HK-2 (cell line): Measurements from ENCODE around the gene RPL3.

Source experiments
- DNase-seq: peaks from one replicate; pipeline ENCODE4 v3.0.0-alpha.2; 2018; ENCODE audit not compliant: unreplicated experiment

Gene RPL3

DNA sequence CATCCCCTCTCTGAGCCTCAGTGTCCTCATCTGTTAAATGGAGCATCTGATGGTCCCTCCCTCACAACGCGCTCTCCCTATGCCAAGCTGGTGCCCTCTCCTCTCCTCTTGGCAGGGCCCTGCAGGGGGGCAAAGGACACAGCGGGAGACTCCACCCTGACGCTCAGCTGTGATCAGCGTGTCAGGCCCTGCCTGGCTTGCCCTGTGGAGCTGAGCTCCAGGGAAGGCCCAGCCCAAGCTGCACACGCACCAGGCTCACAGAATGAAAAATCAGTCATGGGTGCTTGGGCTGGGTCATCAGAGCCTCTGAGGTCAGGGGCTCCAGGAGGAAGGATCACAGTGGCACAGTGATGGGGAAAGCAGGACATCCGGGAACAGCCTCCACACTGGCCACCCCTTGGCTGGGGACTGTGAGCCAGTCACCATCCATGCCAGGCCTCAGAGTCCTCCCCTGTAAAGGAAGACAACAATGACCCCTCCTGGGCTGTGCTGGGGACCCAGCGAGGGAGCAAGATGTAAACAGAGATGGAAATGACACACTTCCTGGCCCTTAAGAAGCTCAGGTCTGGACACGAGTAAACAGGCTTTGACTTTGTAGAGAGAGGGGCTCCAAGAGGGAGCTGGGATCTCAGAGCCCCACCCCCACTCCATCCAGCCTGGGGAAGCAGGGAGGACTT, 36.6 kb downstream of the RPL3 start:
- peak; percentile 67 for DNase-seq

GRCh38 chr22:39281126-39281525, 38.3 kb downstream of the RPL3 start:
- DNase-seq: no peak

- no peak for DNase-seq
Observed at GRCh38 chr22:39280250-39280649, 39.2 kb downstream of the RPL3 start.

GRCh38 chr22:39279170-39279850, 40.1 kb downstream of the RPL3 start:
- DNase-seq: no peak

DNA sequence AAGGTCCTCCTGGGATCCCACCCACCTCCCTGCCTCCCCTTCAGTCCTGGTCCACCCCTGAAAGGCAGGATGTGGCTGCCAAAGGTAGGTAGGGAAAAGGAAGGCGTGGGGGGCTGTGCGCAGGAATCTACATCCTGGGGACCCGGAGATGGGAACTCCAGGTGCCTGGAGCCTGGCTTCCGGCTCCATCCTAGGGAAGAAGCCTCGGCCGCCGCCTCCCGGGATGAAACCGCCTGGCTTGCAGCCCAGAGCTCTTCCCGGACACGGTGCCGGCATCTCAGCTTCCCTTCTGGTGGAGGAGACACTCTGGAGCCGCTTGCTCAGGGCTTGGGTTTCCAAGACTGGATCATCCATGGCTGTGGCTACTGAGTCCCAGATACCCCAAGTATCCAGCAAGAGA, 41.4 kb downstream of the RPL3 start:
- no peak for DNase-seq

DNA sequence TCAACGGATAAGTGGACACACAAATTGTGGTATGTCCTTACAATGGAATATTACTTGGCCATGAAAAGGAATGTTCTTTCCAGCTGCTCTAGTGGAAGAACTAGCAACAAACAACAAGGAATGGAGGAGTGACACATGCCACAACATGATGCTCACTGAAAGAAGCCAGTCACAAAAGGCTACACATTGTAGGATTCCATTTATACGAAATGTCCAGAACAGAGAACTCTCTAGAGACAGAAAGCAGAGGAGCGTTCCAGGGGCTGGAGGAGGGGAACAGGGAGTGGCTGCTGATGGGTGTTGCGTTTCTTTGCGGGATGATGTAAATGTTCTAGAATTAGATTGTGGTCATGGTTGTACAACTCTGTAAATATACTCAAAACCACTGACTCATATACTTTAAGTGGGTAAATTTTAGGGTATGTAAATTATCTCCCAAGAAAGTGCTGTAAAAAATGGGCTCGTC, 42.2 kb downstream of the RPL3 start:
- DNase-seq: no peak

DNA sequence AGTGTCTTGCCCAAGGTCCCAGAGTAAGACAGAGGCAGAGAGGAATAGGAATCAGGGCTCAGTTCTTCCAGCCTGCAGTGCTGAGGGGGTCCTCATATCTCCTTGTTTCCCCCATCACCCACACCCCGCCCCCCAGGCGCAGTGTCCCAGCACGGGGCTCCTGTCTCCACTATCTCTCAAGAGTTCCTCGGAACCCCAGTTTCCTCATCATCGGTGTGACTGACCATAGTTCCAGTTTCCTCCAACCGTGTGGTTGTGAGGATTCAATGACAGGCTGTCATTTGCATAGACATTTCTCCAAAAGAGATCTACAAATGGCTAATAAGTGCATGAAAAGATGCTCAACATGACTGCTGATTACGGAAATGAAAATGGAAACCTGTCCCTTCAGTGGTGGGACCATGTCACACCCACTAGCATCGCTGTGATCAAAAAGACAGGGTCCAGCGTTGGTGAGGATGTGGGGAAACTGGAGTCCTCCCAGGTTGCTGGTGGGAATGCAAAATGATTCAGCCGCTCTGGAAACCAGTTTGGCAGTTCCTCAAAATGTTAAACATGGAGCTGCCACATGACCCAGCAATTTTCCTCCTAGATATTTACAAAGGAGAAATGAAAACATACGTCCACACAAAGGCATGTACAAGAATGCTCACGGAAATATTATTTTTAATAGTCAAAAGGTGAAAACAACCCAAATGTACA, 42.8 kb downstream of the RPL3 start:
- no peak for DNase-seq

- no peak for DNase-seq
Observed at GRCh38 chr22:39275814-39276439, 43.5 kb downstream of the RPL3 start.

DNA sequence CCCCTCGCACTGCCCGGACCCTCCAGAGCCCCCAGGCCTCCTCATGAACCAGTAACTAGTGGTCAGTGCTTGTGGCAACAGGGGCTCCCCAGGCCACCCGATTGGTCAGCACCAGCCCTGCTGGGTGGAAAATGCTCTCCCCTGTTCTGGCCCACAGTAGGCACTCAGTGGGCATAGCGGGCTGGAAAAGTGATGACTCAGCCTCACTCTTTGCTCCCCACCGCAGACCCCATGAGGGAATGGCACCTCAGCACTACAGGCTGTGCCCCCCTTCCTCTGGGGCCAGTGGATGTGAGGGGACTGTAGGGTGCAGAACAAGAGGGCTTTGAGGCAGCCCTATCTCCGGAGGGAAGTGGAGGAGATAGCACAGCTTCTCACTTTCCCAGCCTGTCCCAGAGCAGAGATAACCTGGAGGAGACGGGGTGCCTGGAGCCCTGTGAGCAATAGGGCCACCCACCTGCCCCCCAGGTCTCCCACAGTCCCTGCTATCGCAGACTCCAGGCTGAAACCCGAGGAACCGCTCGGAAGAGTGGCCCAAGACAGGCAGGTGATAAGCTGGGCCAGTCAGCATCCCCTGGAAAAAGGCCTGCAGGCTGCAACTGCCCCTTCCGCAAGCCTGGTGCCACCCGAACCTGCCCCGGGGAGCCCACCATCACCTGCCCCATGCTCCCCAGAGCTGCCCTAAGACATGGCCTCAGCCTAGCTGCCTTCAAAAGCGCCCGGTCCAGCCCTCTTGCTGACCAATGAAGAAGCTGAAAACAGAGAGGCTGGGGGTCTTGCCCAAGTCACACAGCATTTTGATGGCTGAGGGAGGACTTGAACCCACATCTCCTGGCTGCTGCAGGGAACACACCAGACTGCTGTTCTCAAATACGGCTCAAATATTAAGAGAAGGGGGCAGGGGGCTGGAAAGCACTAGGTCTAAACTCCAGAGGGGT, 45.2 kb downstream of the RPL3 start:
- no peak for DNase-seq

DNA sequence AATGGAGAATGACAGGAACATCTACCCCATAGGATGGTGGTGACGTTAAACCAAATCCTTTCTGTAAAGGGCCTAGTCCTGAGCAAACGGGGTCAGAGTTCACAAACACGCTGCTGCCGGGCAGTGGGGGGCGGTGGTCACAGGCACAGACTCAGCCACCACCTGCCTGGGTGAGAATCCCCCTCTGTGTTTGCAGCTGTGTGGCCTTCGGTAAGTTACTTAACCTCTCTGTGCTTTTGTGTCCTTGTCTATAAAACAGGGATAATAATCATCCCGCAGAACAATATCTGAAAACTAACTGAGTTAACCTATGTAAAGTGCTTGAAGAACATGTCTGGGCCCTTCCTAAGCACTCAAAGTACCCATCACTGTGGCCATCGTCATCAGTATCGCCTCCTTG, 48.6 kb downstream of the RPL3 start:
- DNase-seq: no peak

- DNase-seq: no peak
Observed at GRCh38 chr22:39270280-39270679, 49.1 kb downstream of the RPL3 start.

- no peak for DNase-seq
Observed at GRCh38 chr22:39269095-39269790, 50.2 kb downstream of the RPL3 start.

GRCh38 chr22:39268645-39269044, 50.8 kb downstream of the RPL3 start:
- DNase-seq: peak; percentile 57

DNA sequence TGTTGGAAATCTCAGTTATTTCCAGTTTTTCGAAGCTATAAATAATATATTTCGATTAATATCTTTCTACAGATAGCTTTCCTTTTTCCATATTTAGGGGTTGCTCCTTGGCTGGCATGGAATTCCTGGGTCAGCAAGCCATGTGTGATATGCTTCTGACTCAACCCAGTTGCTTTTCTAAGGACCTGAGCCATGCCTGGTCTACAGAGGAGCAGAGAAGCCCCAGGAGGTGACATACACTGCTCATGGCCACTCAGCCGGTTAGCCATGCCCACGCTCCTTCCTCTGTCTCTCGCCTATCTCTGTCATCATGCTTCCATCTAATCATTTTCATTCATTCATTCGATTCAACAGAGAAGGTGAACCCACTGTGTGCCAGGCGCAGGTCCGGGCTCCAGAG, 51.4 kb downstream of the RPL3 start:
- no peak for DNase-seq

DNA sequence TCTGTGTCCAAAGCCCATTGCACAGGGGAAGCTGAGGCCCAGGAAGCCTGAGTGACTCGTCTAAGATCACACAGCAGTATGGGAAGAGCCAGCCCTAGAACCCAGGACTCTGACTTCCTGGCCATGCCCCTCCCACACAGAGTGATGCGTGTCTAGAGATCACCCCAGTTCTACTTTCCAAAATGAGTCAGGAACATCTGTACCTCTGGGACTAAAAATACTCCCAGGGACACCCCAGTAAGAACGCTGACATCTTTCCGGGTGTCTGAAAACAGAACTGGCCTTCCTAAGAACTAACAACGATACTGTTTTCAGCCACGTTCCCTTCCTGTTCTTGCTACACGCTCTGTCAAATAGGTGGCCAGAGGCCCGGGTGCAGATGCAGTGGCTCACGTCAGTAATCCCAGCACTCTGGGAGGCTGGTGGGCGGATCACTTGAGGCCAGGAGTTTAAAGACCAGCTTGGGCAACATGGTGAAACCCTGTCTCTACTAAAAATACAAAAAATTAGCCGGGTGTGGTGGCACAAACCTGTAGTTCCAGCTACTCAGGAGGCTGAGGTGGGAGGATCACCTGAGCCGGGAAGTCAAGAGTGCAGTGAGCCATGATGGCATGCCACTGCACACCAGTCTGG, 52.9 kb downstream of the RPL3 start:
- no peak for DNase-seq

DNA sequence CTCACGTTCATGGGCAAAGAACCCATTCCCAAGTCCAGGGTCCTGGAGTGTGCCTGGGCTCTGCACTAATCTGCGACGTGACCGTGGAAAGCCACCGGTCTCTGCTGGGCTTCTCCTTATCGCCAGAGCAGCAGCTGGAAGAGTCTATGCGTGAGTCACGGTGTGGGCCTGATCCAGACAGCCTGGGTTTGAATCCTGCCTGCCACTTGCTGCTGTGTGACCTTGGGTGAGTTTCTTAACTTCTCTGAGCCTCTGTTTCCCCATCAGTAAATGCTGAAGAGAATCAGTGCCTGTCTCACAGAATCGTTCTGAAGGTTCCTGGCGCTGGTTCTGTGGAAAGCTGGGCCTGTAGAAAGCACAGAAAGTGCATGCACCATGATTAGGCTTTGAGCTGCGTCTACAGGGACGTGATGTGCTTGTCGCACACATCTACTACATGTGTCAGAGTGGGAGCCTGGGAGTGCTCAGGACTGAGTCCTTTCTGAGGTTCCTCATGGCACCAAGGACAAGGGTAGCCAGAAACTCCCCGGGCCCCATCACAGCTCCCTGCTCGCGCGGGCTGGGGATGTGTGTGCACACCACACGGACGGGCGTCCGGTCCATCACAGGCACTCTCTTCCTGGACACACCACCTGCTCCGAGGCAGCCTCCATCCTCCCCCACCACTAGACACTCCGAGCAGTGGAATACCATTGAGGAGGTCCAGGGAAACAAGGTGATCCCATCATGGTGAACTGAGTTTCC, 54.1 kb downstream of the RPL3 start:
- DNase-seq: no peak

DNA sequence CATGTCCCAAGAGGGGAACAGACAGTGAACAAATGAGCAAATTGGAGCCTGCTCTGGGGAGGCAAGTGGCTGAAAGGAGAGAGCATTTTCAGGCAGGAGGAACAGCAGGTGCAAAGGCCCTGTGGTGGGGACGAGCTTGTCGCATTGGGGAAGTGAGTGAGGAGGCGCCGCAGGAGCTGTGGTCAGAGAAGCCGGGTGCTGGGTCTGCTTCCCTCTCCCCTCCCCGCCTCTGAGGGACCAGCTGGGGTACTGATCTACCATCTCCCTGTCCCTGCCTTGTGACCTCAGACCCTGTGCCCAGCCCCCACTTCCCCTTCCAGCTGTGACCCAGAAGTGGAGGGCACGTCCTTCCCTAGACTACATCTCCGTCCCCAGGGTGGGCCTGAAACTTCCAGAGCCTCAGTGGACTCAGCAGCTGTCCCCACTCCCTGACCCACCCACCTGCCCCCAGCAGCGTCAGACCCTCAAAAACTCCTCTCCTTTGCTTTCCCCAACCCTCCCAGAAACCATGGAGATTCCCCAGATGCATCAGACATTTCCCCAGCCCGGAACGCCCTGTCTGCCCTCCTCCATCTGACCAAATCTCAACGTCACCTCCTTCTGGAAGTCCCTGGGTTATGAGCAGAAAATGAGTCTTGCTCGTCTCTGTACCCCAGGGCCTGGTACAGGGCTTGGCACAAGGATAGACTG, 54.9 kb downstream of the RPL3 start:
- DNase-seq: no peak

GRCh38 chr22:39263626-39264348, 55.6 kb downstream of the RPL3 start:
- no peak for DNase-seq
